K562 (cell line): Measurements from ENCODE around the gene IFRD1. TPM values are rescaled to one million over a fixed set of nuclear protein-coding genes. Genes with fewer than 3 reads are reported as not detected.

Source experiments
- BHLHE40 ChIP-seq: IDR thresholded peaks from 2 replicates; pipeline ENCODE4 v1.6.1; 2011; ENCODE audit warnings: low read length, improper control_type of control experiment
- CHD1 ChIP-seq: fragments of 200-600 bp; sonication (generic); IDR thresholded peaks from one replicate; pipeline ENCODE4 v1.6.1; 2012; ENCODE audit warnings: mild to moderate bottlenecking, moderate library complexity, low read length, inconsistent platforms
- CREB3L1 ChIP-seq: fragments of 450-650 bp; IDR thresholded peaks from 2 replicates; pipeline ENCODE4 v1.6.1; 2014; ENCODE audit warnings: low read depth, mild to moderate bottlenecking, moderate library complexity, borderline replicate concordance
- ELF2 ChIP-seq: fragments of 250-450 bp; sonication (Bioruptor Pico); IDR thresholded peaks from 2 replicates; pipeline ENCODE4 v1.5.0; 2021; ENCODE audit warnings: mild to moderate bottlenecking
- HDAC8 ChIP-seq: fragments of 450-650 bp; IDR thresholded peaks from 2 replicates; pipeline ENCODE4 v1.6.1; 2016; ENCODE audit warnings: mild to moderate bottlenecking, missing genetic modification characterization, moderate library complexity, missing compliant biosample characterization
- KAT2B ChIP-seq: IDR thresholded peaks from one replicate; pipeline ENCODE4 v1.6.1; 2012; ENCODE audit warnings: low read depth, mild to moderate bottlenecking, control low read depth, inconsistent platforms, low read length, moderate library complexity
- MTA3 ChIP-seq: fragments of 450-650 bp; formaldehyde crosslinking; IDR thresholded peaks from 2 replicates; pipeline ENCODE4 v1.6.1; 2017; ENCODE audit warnings: mild to moderate bottlenecking, borderline replicate concordance
- MYNN ChIP-seq, 2 experiments: sonication (generic); formaldehyde crosslinking in 1 of 2; IDR thresholded peaks; 2 replicates each; pipeline versions ENCODE4 v1.5.0 to v1.6.1; 2016 to 2020; ENCODE audit warnings: antibody characterized with exemption in 1 of 2, missing genetic modification reagents in 1 of 2
- PTTG1 ChIP-seq: fragments of 450-650 bp; IDR thresholded peaks from 2 replicates; pipeline ENCODE4 v1.6.1; 2016; ENCODE audit warnings: low read depth, mild to moderate bottlenecking, missing genetic modification characterization, missing compliant biosample characterization
- RBM34 ChIP-seq: fragments of 200-400 bp; formaldehyde crosslinking; IDR thresholded peaks from 2 replicates; pipeline ENCODE4 v1.6.1; 2018; ENCODE audit warnings: low read length, borderline replicate concordance; ENCODE audit not compliant: insufficient read depth
- SP1 ChIP-seq: sonication (generic); formaldehyde crosslinking; IDR thresholded peaks from 2 replicates; pipeline ENCODE4 v1.8.1; 2022; ENCODE audit warnings: mild to moderate bottlenecking, missing genetic modification reagents
- TCFL5 ChIP-seq: fragments of 250-450 bp; sonication (Bioruptor Pico); conservative IDR thresholded peaks from 2 replicates; pipeline ENCODE4 v1.6.1; 2021; ENCODE audit warnings: mild to moderate bottlenecking, moderate library complexity, matching md5 sums
- ZNF407 ChIP-seq: fragments of 450-650 bp; IDR thresholded peaks from 2 replicates; pipeline ENCODE4 v1.6.1; 2016; ENCODE audit warnings: low read depth
- ZNF830 ChIP-seq: fragments of 250-450 bp; sonication (Bioruptor Pico); IDR thresholded peaks from 2 replicates; pipeline ENCODE4 v1.5.0; 2021; ENCODE audit warnings: mild to moderate bottlenecking
- polyA plus RNA-seq, 8 experiments: library from polyadenylated mRNA; depleted of rRNA in 4 of 8; stranded (reverse) in 5 of 8; unstranded in 3 of 8; fragments of >200 nt; fragmentation: Nextera tagmentation in 2 of 8; fragmentation: Illumina TruSeq in 1 of 8; extraction: Ambion mirVana in 2 of 8; extraction: Trizol in 1 of 8; gene quantifications; 2 replicates each; pipeline versions ENCODE4 v1.2.1 to v1.2.3, GENCODE V29; 2011 to 2014; ENCODE audit warnings: inconsistent platforms in 1 of 8, missing spikeins in 1 of 8
- total RNA-seq, 7 experiments: library from RNA; depleted of rRNA in 6 of 7; stranded (reverse); fragments of >200 nt in 6 of 7; fragmentation: Illumina TruSeq in 2 of 7; extraction: Trizol in 2 of 7; gene quantifications; 2 replicates each; pipeline versions ENCODE4 v1.2.1 to v1.2.3, GENCODE V29; 2011 to 2021; ENCODE audit warnings: low replicate concordance in 1 of 7

IFRD1 gene
- total and polyA plus RNA-seq, 9 of the 15 experiments (the other 6 are each of a cell fraction or from before 2014, with no cell fraction given), result 27.6 to 81.8 (median 68.1) TPM

GRCh38 chr7:112422842-112423496, 27.3 kb upstream of the IFRD1 start (continued):
- TF ChIP-seq ZNF407, result no peak
- no peak for TF ChIP-seq PTTG1 (tag)
- no peak for TF ChIP-seq ELF2 (CRISPR knock-in tag)
- TF ChIP-seq KAT2B, result no peak
- TF ChIP-seq MTA3, result 0 out of 2 replicates have a peak, but pooled peaks have one; percentile 34
- no peak for TF ChIP-seq SP1
- TF ChIP-seq HDAC8 (tag), result 0 out of 2 replicates have a peak, but pooled peaks have one; percentile 19
- no peak for TF ChIP-seq RBM34
- TF ChIP-seq MYNN (IDR thresholded peaks at IDR 0.05), result no peak
- TF ChIP-seq MYNN (CRISPR knock-in tag; IDR thresholded peaks at IDR 0.05), result no peak
- TF ChIP-seq TCFL5 (CRISPR knock-in tag), result no peak
- TF ChIP-seq CREB3L1, result no peak
- no peak for TF ChIP-seq BHLHE40
- no peak for TF ChIP-seq CHD1
- TF ChIP-seq ZNF830, result no peak
